Nephron (organoid): Measurements from ENCODE around the gene MRS2.
A peak's percentile ranks its signal among the peaks of the same experiment; 100 is the strongest.

ENCODE experiments used
- H3K27ac Mint-ChIP-seq, 3 experiments: 2 replicates each; pipeline ENCODE4 v1.8.0; 2020; ENCODE audit warnings: mixed read lengths in 3 of 3, mild to moderate bottlenecking in 2 of 3, moderate library complexity in 1 of 3
- H3K27me3 Mint-ChIP-seq: 2 replicates; pipeline ENCODE4 v1.8.0; 2021; ENCODE audit warnings: low read depth, mild to moderate bottlenecking, moderate library complexity, mixed read lengths
- H3K36me3 Mint-ChIP-seq: 2 replicates; pipeline ENCODE4 v1.8.0; 2020; ENCODE audit warnings: low read depth, mixed read lengths
- H3K4me1 Mint-ChIP-seq: 2 replicates; pipeline ENCODE4 v1.8.0; 2020; ENCODE audit warnings: mixed read lengths
- H3K4me3 Mint-ChIP-seq, 3 experiments: 2 replicates each; pipeline ENCODE4 v1.8.0; 2020; ENCODE audit warnings: mild to moderate bottlenecking in 3 of 3, mixed read lengths in 3 of 3, moderate library complexity in 2 of 3
- H3K9me3 Mint-ChIP-seq: 2 replicates; pipeline ENCODE4 v1.8.0; 2020; ENCODE audit warnings: mixed read lengths
- TF ChIP-seq, protein P1 (sequence below), 3 experiments: fragments of 200-600 bp; sonication (generic); IDR thresholded peaks; one replicate each; pipeline ENCODE4 v1.5.0; 2021; ENCODE audit warnings: antibody characterized with exemption in 3 of 3; ENCODE audit not compliant: unreplicated experiment in 3 of 3

The MRS2 gene, protein sequence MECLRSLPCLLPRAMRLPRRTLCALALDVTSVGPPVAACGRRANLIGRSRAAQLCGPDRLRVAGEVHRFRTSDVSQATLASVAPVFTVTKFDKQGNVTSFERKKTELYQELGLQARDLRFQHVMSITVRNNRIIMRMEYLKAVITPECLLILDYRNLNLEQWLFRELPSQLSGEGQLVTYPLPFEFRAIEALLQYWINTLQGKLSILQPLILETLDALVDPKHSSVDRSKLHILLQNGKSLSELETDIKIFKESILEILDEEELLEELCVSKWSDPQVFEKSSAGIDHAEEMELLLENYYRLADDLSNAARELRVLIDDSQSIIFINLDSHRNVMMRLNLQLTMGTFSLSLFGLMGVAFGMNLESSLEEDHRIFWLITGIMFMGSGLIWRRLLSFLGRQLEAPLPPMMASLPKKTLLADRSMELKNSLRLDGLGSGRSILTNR

DNA sequence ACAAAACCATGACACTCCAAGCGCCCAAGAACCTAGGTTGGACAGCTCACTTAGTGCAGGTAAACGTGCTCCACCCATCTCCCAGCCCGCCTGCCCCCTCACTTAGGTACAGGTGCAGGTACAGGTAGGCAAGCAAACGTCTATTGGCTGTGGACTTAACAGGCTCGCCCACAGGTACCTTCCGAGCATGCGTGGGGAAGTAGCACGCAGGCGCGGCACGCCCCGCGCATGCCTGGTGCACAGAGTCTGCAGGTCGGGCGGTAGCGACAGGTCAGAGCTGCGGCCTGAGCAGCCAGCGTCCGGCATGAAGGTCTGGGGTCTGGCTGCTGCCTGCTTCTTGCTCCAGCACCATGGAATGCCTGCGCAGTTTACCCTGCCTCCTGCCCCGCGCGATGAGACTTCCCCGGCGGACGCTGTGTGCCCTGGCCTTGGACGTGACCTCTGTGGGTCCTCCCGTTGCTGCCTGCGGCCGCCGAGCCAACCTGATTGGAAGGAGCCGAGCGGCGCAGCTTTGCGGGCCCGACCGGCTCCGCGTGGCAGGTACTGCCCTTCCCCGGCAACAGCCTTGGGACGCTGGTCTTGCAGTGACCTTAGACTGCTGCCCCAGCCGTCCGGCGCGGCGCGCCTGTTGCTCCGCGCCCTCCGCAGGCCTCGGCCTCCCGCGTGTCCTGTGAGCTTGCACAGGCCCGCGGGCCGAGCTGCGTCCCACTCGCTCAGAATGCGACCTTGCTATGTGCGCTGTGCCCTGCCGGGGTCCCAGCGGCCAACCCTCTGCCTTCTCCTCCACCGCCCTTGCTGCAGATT, at the start of gene MRS2:
MRS2 (plus strand) TSS at position 240 of the 804 bp plus-strand sequence; CDS start at position 351, 111 bp downstream.
- H3K27ac Mint-ChIP-seq, result peak within 1 kb of the TSS; percentile 60 to 96 (median 89)
- peaks cover 17% of the 10 kb centered on the region for H3K36me3 Mint-ChIP-seq
- peaks cover 24% of the 10 kb centered on the region for H3K4me1 Mint-ChIP-seq
- TF ChIP-seq, protein P1, sequence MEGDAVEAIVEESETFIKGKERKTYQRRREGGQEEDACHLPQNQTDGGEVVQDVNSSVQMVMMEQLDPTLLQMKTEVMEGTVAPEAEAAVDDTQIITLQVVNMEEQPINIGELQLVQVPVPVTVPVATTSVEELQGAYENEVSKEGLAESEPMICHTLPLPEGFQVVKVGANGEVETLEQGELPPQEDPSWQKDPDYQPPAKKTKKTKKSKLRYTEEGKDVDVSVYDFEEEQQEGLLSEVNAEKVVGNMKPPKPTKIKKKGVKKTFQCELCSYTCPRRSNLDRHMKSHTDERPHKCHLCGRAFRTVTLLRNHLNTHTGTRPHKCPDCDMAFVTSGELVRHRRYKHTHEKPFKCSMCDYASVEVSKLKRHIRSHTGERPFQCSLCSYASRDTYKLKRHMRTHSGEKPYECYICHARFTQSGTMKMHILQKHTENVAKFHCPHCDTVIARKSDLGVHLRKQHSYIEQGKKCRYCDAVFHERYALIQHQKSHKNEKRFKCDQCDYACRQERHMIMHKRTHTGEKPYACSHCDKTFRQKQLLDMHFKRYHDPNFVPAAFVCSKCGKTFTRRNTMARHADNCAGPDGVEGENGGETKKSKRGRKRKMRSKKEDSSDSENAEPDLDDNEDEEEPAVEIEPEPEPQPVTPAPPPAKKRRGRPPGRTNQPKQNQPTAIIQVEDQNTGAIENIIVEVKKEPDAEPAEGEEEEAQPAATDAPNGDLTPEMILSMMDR (IDR thresholded peaks at IDR 0.05; ENCODE audit: unreplicated experiment in 3 of 3), result no peak
- no peaks in the 10 kb centered on the region for H3K9me3 Mint-ChIP-seq
- H3K27me3 Mint-ChIP-seq, result peaks cover 26% of the 10 kb centered on the region
- H3K4me3 Mint-ChIP-seq, result peak within 1 kb of the TSS; percentile 94 to 95 (median 95)

DNA sequence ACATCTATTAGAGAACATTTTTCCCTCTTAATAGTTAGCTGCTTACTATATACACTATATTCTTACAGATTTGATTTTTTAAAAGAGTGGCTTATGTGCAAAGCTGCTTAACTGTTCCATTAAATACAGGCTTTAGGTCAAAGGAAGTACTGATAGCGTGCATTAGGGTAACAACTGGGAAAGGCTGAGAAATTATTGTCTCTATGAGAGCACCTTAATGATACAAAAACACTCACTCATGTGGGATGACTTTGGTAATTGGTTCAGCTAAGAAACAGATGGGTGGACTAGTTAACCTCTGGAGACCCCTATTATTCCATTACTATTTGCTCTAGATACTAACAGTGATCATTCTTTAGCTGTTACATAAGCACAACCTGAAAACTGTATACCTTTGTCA, 48.9 kb upstream of the MRS2 start:
- Mint-ChIP-seq H3K27me3 (peaks cover 17% of the 10 kb centered on the region), H3K27ac (peak overlapping the region in 1 of 3 experiments; percentile 69), H3K36me3 (peaks cover 13% of the 10 kb centered on the region), H3K4me1 (no peaks in the 10 kb centered on the region), H3K9me3 (no peaks in the 10 kb centered on the region), H3K4me3 (peak overlapping the region; percentile 26 to 60 (median 49))
- TF ChIP-seq, protein P1 (IDR thresholded peaks at IDR 0.05; ENCODE audit: unreplicated experiment in 3 of 3), result no peak

DNA sequence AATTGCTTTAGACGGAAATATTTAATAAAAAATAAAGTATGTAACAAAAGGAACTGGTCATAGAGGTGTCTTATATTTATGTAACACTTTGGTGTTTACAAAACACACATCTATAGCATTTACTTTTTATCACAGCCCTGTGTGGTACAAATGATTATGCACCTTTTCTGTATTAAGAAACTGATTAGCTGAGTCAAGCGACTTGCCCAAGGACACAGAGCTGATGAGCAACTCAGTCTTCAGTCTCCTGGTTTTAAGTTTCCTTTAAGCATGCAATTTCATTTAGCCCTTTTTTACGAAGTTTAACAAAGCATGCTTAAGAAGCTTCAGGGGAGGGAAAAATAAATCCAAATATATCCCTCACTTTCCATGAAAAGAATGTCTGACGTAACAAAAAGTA, 47.3 kb upstream of the MRS2 start:
- TF ChIP-seq, protein P1 (IDR thresholded peaks at IDR 0.05; ENCODE audit: unreplicated experiment in 3 of 3), result no peak
- no peaks in the 10 kb centered on the region for H3K9me3 Mint-ChIP-seq

DNA sequence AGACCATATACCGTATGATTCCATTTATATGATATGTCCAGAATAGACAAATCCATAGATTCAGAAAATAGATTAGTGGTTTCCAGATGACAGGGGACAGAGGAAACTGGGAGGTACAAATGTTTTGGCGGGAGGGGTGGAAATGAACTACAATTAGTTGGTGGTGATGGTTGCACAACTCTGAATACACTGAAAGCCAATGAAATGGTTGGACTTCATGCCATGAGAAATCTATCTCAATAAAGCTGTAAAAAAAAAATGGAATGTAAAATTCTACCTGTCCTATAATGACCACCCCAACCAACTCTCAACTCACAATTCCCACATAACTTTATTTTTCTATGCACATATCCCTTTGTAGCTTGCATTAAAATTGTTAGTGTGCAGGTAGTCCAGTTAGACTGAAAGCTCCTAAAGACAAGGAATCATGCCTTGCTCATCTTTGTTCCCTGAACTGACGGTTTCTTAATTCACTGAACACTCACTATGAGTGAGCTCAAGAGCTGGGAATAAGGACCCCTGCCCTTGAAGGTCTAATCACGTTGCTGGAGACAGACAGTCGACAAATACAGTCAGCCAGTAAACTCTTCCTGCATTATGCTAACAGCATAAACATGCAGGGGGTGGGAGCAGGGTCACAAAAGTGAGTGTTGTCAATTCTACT, 46.3 kb upstream of the MRS2 start:
- Mint-ChIP-seq H3K27ac (peak overlapping the region; percentile 18 to 95 (median 67)), H3K9me3 (no peaks in the 10 kb centered on the region), H3K27me3 (peaks cover 17% of the 10 kb centered on the region), H3K36me3 (peaks cover 6% of the 10 kb centered on the region), H3K4me1 (peaks cover 10% of the 10 kb centered on the region), H3K4me3 (peak overlapping the region; percentile 85 to 88 (median 86))
- TF ChIP-seq, protein P1 (IDR thresholded peaks at IDR 0.05; ENCODE audit: unreplicated experiment in 3 of 3), result no peak

More for the DNA sequence above, 47.3 kb upstream of the MRS2 start:
- Mint-ChIP-seq H3K36me3 (peaks cover 13% of the 10 kb centered on the region), H3K27me3 (peaks cover 17% of the 10 kb centered on the region), H3K27ac (peak overlapping the region in 1 of 3 experiments; percentile 95), H3K4me3 (peak overlapping the region; percentile 53 to 77 (median 76)), H3K4me1 (peaks cover 6% of the 10 kb centered on the region)

DNA sequence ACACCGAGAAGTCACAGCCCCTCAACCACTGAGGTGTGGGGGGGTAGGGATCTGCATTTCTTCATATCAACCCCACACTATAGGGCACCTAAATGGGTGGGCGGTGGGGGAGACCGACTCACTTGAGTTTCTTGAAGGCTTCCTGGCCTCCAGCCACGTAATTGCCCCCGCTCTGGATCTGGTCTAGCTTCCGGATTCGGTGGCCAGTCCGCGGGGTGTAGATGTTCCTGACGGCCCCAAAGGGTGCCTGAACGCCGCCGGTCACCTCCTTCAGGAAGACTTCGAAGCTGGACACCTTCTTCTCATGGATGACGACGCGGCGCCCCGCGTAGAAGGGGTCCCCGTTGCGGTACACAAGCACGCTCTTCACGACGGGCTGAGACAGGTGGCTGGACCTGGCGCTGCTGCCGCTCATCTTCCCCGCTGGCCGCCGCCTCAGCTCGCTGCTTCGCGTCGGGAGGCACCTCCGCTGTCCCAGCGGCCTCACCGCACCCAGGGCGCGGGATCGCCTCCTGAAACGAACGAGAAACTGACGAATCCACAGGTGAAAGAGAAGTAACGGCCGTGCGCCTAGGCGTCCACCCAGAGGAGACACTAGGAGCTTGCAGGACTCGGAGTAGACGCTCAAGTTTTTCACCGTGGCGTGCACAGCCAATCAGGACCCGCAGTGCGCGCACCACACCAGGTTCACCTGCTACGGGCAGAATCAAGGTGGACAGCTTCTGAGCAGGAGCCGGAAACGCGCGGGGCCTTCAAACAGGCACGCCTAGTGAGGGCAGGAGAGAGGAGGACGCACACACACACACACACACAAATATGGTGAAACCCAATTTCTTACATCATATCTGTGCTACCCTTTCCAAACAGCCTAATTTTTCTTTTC, 45.2 kb upstream of the MRS2 start, which contains the start of gene DCDC2:
DCDC2 (minus strand) TSS at position 724 of the 883 bp plus-strand sequence; CDS start at position 415, 309 bp downstream.
- no peaks in the 10 kb centered on the region for H3K9me3 Mint-ChIP-seq
- H3K36me3 Mint-ChIP-seq, result peaks cover 5% of the 10 kb centered on the region
- H3K27me3 Mint-ChIP-seq, result peaks cover 17% of the 10 kb centered on the region
- H3K4me3 Mint-ChIP-seq, result peak within 1 kb of the TSS; percentile 85 to 88 (median 86)
- H3K4me1 Mint-ChIP-seq, result peaks cover 11% of the 10 kb centered on the region
- TF ChIP-seq, protein P1 (IDR thresholded peaks at IDR 0.05; ENCODE audit: unreplicated experiment in 3 of 3), result no peak
- peak within 1 kb of the TSS; percentile 67 to 95 (median 69) for H3K27ac Mint-ChIP-seq
